Measurements from ENCODE around the gene COL18A1. TPM values are rescaled to one million over a fixed set of nuclear protein-coding genes. Genes with fewer than 3 reads are reported as not detected.

The COL18A1 gene
- total and polyA plus RNA-seq, 2 of the 8 experiments (the other 6 are each of a cell fraction or from before 2014, with no cell fraction given): 145 to 201 TPM

DNA sequence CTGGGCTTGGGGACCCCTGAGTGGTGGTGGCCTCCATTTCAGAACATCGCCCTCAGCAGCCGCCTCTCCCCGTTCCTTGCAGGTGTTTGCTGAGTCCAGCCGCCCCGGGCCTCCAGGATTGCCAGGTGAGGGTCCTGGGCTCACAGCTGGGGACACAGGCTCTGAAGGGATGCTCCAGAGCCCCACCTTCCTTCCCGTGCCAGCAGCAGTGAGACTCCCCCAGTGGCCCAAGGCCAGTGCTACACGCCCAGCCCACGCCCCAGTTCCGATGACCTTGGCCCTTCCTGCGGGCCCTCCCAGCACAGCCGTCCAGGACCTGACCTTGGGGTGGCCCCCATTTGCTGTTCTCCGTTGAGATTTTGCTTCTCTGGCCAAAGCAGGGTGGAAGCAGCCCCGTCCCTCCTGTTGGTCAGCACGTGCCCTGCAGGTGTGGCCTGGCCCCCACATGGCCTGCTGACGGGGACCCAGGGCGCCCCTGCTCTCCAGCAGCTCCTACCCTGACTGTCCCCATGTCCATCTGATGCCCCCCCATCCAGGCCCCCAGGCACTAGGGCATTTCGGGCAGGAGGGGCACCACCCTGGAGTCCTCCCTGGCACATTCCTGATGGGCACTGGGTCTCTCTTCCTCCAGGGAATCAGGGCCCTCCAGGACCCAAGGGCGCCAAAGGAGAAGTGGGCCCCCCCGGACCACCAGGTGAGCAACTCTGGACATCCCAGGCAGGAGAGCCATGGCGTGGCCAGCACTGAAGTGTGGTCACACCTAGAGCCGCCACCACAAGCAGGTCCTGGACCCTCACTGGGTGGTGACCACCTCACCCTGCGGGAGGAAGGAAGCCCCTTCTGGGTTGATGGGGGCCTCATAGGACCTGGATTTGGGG, 92.2 kb downstream of the COL18A1 start:
- H2BK5ac ChIP-seq (ENCODE audit: low read depth, low read length): no peak overlapping the region
- no peak overlapping the region for H4K8ac ChIP-seq (ENCODE audit: extremely low read depth, insufficient read depth, low read length)
- H3K9ac ChIP-seq (replicated peaks in 1 of 4; ENCODE audit: extremely low read depth in 1 of 4, low read depth in 3 of 4, low read length in 3 of 4): no peak overlapping the region
- peaks cover 2 to 8% of the 10 kb centered on the region in 2 experiments for H4K20me1 ChIP-seq (replicated peaks in 1 of 2; ENCODE audit: control insufficient read depth in 1 of 2, insufficient read depth in 2 of 2, low read length in 2 of 2)
- no peak overlapping the region for H4K5ac ChIP-seq (ENCODE audit: insufficient read length, low read depth, low read length)
- H3K23me2 ChIP-seq (ENCODE audit: low read depth, low read length): peaks cover 11% of the 10 kb centered on the region; the same call in 1 of the 2 replicates
- DNase-seq (ENCODE audit: low read depth in 1 of 2, low spot score in 2 of 2) (no peak), FAIRE-seq (no peak)
- H3K27ac ChIP-seq (ENCODE audit: low read depth, low read length): no peak overlapping the region
- H2AK5ac ChIP-seq (ENCODE audit: low read depth, low read length): no peak overlapping the region
- H2BK20ac ChIP-seq (ENCODE audit: low read length): no peak overlapping the region
- no peaks in the 10 kb centered on the region for H3K27me3 ChIP-seq (replicated peaks in 1 of 4; ENCODE audit: control insufficient read depth in 3 of 4, extremely low read depth in 1 of 4, insufficient read depth in 3 of 4, low read length in 3 of 4)
- no peak overlapping the region for H3K4ac ChIP-seq (replicated peaks; ENCODE audit: insufficient read length, low read depth, low read length)
- H3K79me2 ChIP-seq (ENCODE audit: control insufficient read depth in 1 of 2, insufficient read depth in 2 of 2, low read length in 2 of 2): no peaks in the 10 kb centered on the region
- no peak overlapping the region for H2BK15ac ChIP-seq (ENCODE audit: low read length)
- no peaks in the 10 kb centered on the region; the same call in 1 of the 2 replicates for H3K79me1 ChIP-seq (ENCODE audit: low read depth, low read length)
- no peak overlapping the region for H2BK12ac ChIP-seq (ENCODE audit: low read depth, low read length)
- no peak overlapping the region for H2AFZ ChIP-seq (ENCODE audit: low read length)
- no peaks in the 10 kb centered on the region for H3K4me1 ChIP-seq (replicated peaks in 1 of 4; ENCODE audit: control insufficient read depth in 3 of 4, insufficient read depth in 4 of 4, low read length in 3 of 4)
- H3K56ac ChIP-seq (replicated peaks; ENCODE audit: insufficient read length, low read depth, low read length): no peak overlapping the region
- 92% methylated on average over 21 of the region's 22 CpGs; no CpG with 5 or more reads in 1 of the 2 experiments for WGBS, 2 experiments (ENCODE audit: extremely low coverage in 1 of 2, insufficient coverage in 1 of 2, insufficient read length in 1 of 2, insufficient replicate concordance in 2 of 2, low coverage in 1 of 2, low lambda C conversion rate in 2 of 2, missing lambda C conversion rate in 1 of 2)
- H3K18ac ChIP-seq (ENCODE audit: extremely low read depth, low read length): no peak overlapping the region
- H3K9me3 ChIP-seq (ENCODE audit: insufficient read depth in 2 of 2, low read depth in 1 of 2, low read length in 1 of 2): no peaks in the 10 kb centered on the region
- H4K91ac ChIP-seq (replicated peaks; ENCODE audit: insufficient read length, low read length): no peak overlapping the region
- H3K36me3 ChIP-seq (ENCODE audit: control insufficient read depth in 2 of 4, insufficient read depth in 4 of 4, low read length in 3 of 4): peaks cover 14 to 72% (median 28%) of the 10 kb centered on the region in 4 experiments
- no peak overlapping the region for H3K14ac ChIP-seq (ENCODE audit: insufficient read length)
- H3K23ac ChIP-seq (ENCODE audit: insufficient read length): no peak overlapping the region
- H2BK120ac ChIP-seq (replicated peaks; ENCODE audit: low read depth, low read length): no peak overlapping the region
- ChIA-PET CTCF (ENCODE audit: partially characterized antibody) (interaction anchor here (1.2 kb wide), 1 partner anchor 18 kb away, joined by 6 read pairs; no protein-coding TSS in a partner anchor), POLR2A (ENCODE audit: partially characterized antibody) (interaction anchor here (2.0 kb wide), 1 partner anchor 19 kb away, joined by 5 read pairs; no protein-coding TSS in a partner anchor)
- H3K4me2 ChIP-seq (ENCODE audit: insufficient read depth in 1 of 2, low read depth in 2 of 2, low read length in 2 of 2): no peak overlapping the region
- H3K4me3 ChIP-seq (ENCODE audit: extremely low read depth in 1 of 4, insufficient read depth in 2 of 4, low read depth in 3 of 4, low read length in 4 of 4): no peak overlapping the region
- no peak for TF ChIP-seq MAFK (IDR thresholded peaks at IDR 0.05; ENCODE audit: low read depth, low read length)
- TF ChIP-seq, protein P1, sequence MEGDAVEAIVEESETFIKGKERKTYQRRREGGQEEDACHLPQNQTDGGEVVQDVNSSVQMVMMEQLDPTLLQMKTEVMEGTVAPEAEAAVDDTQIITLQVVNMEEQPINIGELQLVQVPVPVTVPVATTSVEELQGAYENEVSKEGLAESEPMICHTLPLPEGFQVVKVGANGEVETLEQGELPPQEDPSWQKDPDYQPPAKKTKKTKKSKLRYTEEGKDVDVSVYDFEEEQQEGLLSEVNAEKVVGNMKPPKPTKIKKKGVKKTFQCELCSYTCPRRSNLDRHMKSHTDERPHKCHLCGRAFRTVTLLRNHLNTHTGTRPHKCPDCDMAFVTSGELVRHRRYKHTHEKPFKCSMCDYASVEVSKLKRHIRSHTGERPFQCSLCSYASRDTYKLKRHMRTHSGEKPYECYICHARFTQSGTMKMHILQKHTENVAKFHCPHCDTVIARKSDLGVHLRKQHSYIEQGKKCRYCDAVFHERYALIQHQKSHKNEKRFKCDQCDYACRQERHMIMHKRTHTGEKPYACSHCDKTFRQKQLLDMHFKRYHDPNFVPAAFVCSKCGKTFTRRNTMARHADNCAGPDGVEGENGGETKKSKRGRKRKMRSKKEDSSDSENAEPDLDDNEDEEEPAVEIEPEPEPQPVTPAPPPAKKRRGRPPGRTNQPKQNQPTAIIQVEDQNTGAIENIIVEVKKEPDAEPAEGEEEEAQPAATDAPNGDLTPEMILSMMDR (IDR thresholded peaks at IDR 0.05; ENCODE audit: control extremely low read depth in 1 of 3, insufficient read depth in 1 of 3, low read depth in 1 of 3, low read length in 3 of 3): no peak
- TF ChIP-seq, protein P2, sequence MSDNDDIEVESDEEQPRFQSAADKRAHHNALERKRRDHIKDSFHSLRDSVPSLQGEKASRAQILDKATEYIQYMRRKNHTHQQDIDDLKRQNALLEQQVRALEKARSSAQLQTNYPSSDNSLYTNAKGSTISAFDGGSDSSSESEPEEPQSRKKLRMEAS (IDR thresholded peaks at IDR 0.05): no peak

Measured in H1 (cell line).